ENCODE measurements around the gene CPNE7.

GRCh38 chr16:89579351-89579750 lies 3.8 kb downstream of the CPNE7 start:
- TF ChIP-seq CTCF (IDR thresholded peaks at IDR 0.05; ENCODE audit: low read depth, low read length, missing input control) (no peak), REST (IDR thresholded peaks at IDR 0.05) (no peak), MAX (IDR thresholded peaks at IDR 0.05) (no peak), HNF4A (conservative IDR thresholded peaks at IDR 0.05) (no peak), FOXA2 (IDR thresholded peaks at IDR 0.05) (no peak), EGR1 (IDR thresholded peaks at IDR 0.05; ENCODE audit: low read depth in 2 of 2) (no peak), ZBTB33 (IDR thresholded peaks at IDR 0.05) (no peak), TAF1 (conservative IDR thresholded peaks at IDR 0.05) (no peak)
